Measurements from ENCODE around the gene ABL1. TPM values are rescaled to one million over a fixed set of nuclear protein-coding genes. Genes with fewer than 3 reads are reported as not detected.

ABL1 gene
- total RNA-seq, 1 experiment from 2014 or later: 9.9 TPM

- Histone ChIP-seq H3K9ac (ENCODE audit: low read length) (no peak overlapping the region), H3K36me3 (ENCODE audit: insufficient read depth, low read length) (0 out of 2 replicates have a peak, but pooled peaks cover 3% of the 10 kb centered on the region), H3K9me2 (replicated peaks; ENCODE audit: insufficient read depth, low read length) (no peaks in the 10 kb centered on the region), H3K27me3 (ENCODE audit: low read length) (no peaks in the 10 kb centered on the region), H3K79me2 (ENCODE audit: low read length) (no peaks in the 10 kb centered on the region; the same call in 1 of the 2 replicates), H3K4me2 (ENCODE audit: low read depth, low read length, poor library complexity, severe bottlenecking) (no peak overlapping the region), H3K9me3 (ENCODE audit: low read length) (no peaks in the 10 kb centered on the region), H2AFZ (ENCODE audit: low read length) (no peak overlapping the region), H3K27ac (ENCODE audit: low read length) (no peak overlapping the region), H4K20me1 (ENCODE audit: insufficient read depth, low read depth, low read length) (peaks cover 6% of the 10 kb centered on the region; the same call in 1 of the 2 replicates), H3K4me1 (ENCODE audit: low read length) (no peaks in the 10 kb centered on the region), H3K4me3 (ENCODE audit: low read length) (no peak overlapping the region)
- DNase-seq: peak; percentile 36
These were observed 33.2 kb downstream of the ABL1 start for GRCh38 chr9:130868230-130868629.

- Histone ChIP-seq H3K4me2 (ENCODE audit: low read depth, low read length, poor library complexity, severe bottlenecking) (no peak overlapping the region), H3K27me3 (ENCODE audit: low read length) (no peaks in the 10 kb centered on the region), H3K9me3 (ENCODE audit: low read length) (no peaks in the 10 kb centered on the region), H3K9me2 (replicated peaks; ENCODE audit: insufficient read depth, low read length) (no peaks in the 10 kb centered on the region), H3K4me3 (ENCODE audit: low read length) (no peak overlapping the region), H3K4me1 (ENCODE audit: low read length) (no peaks in the 10 kb centered on the region), H4K20me1 (ENCODE audit: insufficient read depth, low read depth, low read length) (0 out of 2 replicates have a peak, but pooled peaks cover 3% of the 10 kb centered on the region), H2AFZ (ENCODE audit: low read length) (no peak overlapping the region), H3K79me2 (ENCODE audit: low read length) (no peaks in the 10 kb centered on the region; the same call in 1 of the 2 replicates), H3K27ac (ENCODE audit: low read length) (no peak overlapping the region), H3K36me3 (ENCODE audit: insufficient read depth, low read length) (0 out of 2 replicates have a peak, but pooled peaks cover 3% of the 10 kb centered on the region), H3K9ac (ENCODE audit: low read length) (no peak overlapping the region)
- DNase-seq: peak; percentile 44
These were observed 34.2 kb downstream of the ABL1 start for GRCh38 chr9:130869250-130869649.

GRCh38 chr9:130870491-130871381 is 35.7 kb downstream of the ABL1 start:
- H3K9me2 ChIP-seq (replicated peaks; ENCODE audit: insufficient read depth, low read length): no peaks in the 10 kb centered on the region
- no peaks in the 10 kb centered on the region for H3K9me3 ChIP-seq (ENCODE audit: low read length)
- no peak overlapping the region for H3K4me3 ChIP-seq (ENCODE audit: low read length)
- no peak overlapping the region for H3K9ac ChIP-seq (ENCODE audit: low read length)
- no peak overlapping the region for H3K4me2 ChIP-seq (ENCODE audit: low read depth, low read length, poor library complexity, severe bottlenecking)
- H3K4me1 ChIP-seq (ENCODE audit: low read length): no peaks in the 10 kb centered on the region
- peak; percentile 37 for DNase-seq
- H2AFZ ChIP-seq (ENCODE audit: low read length): no peak overlapping the region
- 0 out of 2 replicates have a peak, but pooled peaks cover 3% of the 10 kb centered on the region for H3K36me3 ChIP-seq (ENCODE audit: insufficient read depth, low read length)
- no peaks in the 10 kb centered on the region for H4K20me1 ChIP-seq (ENCODE audit: insufficient read depth, low read depth, low read length)
- no peaks in the 10 kb centered on the region; the same call in 1 of the 2 replicates for H3K79me2 ChIP-seq (ENCODE audit: low read length)
- no peak overlapping the region for H3K27ac ChIP-seq (ENCODE audit: low read length)
- H3K27me3 ChIP-seq (ENCODE audit: low read length): no peaks in the 10 kb centered on the region

- Histone ChIP-seq H3K4me3 (ENCODE audit: low read length) (no peak overlapping the region), H4K20me1 (ENCODE audit: insufficient read depth, low read depth, low read length) (no peaks in the 10 kb centered on the region), H2AFZ (ENCODE audit: low read length) (no peak overlapping the region), H3K36me3 (ENCODE audit: insufficient read depth, low read length) (0 out of 2 replicates have a peak, but pooled peaks cover 3% of the 10 kb centered on the region), H3K79me2 (ENCODE audit: low read length) (no peaks in the 10 kb centered on the region; the same call in 1 of the 2 replicates), H3K27me3 (ENCODE audit: low read length) (no peaks in the 10 kb centered on the region), H3K9me3 (ENCODE audit: low read length) (no peaks in the 10 kb centered on the region), H3K4me2 (ENCODE audit: low read depth, low read length, poor library complexity, severe bottlenecking) (no peak overlapping the region), H3K4me1 (ENCODE audit: low read length) (no peaks in the 10 kb centered on the region), H3K9ac (ENCODE audit: low read length) (no peak overlapping the region), H3K27ac (ENCODE audit: low read length) (no peak overlapping the region), H3K9me2 (replicated peaks; ENCODE audit: insufficient read depth, low read length) (no peaks in the 10 kb centered on the region)
- DNase-seq: peak; percentile 25
These were observed 36.5 kb downstream of the ABL1 start for GRCh38 chr9:130871395-130872062.

GRCh38 chr9:130872093-130872492 is 37.0 kb downstream of the ABL1 start:
- Histone ChIP-seq H3K36me3 (ENCODE audit: insufficient read depth, low read length) (0 out of 2 replicates have a peak, but pooled peaks cover 3% of the 10 kb centered on the region), H4K20me1 (ENCODE audit: insufficient read depth, low read depth, low read length) (no peaks in the 10 kb centered on the region), H3K4me2 (ENCODE audit: low read depth, low read length, poor library complexity, severe bottlenecking) (no peak overlapping the region), H3K9ac (ENCODE audit: low read length) (no peak overlapping the region), H3K9me3 (ENCODE audit: low read length) (no peaks in the 10 kb centered on the region), H3K4me3 (ENCODE audit: low read length) (no peak overlapping the region), H3K79me2 (ENCODE audit: low read length) (no peaks in the 10 kb centered on the region; the same call in 1 of the 2 replicates), H3K27me3 (ENCODE audit: low read length) (no peaks in the 10 kb centered on the region), H3K27ac (ENCODE audit: low read length) (no peak overlapping the region), H3K9me2 (replicated peaks; ENCODE audit: insufficient read depth, low read length) (no peaks in the 10 kb centered on the region), H3K4me1 (ENCODE audit: low read length) (no peaks in the 10 kb centered on the region), H2AFZ (ENCODE audit: low read length) (no peak overlapping the region)
- no peak for DNase-seq

GRCh38 chr9:130872508-130872907 is 37.5 kb downstream of the ABL1 start:
- no peak overlapping the region for H3K27ac ChIP-seq (ENCODE audit: low read length)
- 0 out of 2 replicates have a peak, but pooled peaks cover 3% of the 10 kb centered on the region for H3K36me3 ChIP-seq (ENCODE audit: insufficient read depth, low read length)
- DNase-seq: no peak
- no peaks in the 10 kb centered on the region for H3K4me1 ChIP-seq (ENCODE audit: low read length)
- H4K20me1 ChIP-seq (ENCODE audit: insufficient read depth, low read depth, low read length): no peaks in the 10 kb centered on the region
- H3K27me3 ChIP-seq (ENCODE audit: low read length): no peaks in the 10 kb centered on the region
- no peak overlapping the region for H3K4me2 ChIP-seq (ENCODE audit: low read depth, low read length, poor library complexity, severe bottlenecking)
- no peaks in the 10 kb centered on the region for H3K9me3 ChIP-seq (ENCODE audit: low read length)
- H3K4me3 ChIP-seq (ENCODE audit: low read length): no peak overlapping the region
- H3K9ac ChIP-seq (ENCODE audit: low read length): no peak overlapping the region
- H3K79me2 ChIP-seq (ENCODE audit: low read length): no peaks in the 10 kb centered on the region
- H3K9me2 ChIP-seq (replicated peaks; ENCODE audit: insufficient read depth, low read length): no peaks in the 10 kb centered on the region
- no peak overlapping the region for H2AFZ ChIP-seq (ENCODE audit: low read length)

GRCh38 chr9:130872912-130873503 is 38.0 kb downstream of the ABL1 start:
- Histone ChIP-seq H3K9ac (ENCODE audit: low read length) (no peak overlapping the region), H3K9me3 (ENCODE audit: low read length) (no peaks in the 10 kb centered on the region), H3K4me3 (ENCODE audit: low read length) (no peak overlapping the region), H3K36me3 (ENCODE audit: insufficient read depth, low read length) (0 out of 2 replicates have a peak, but pooled peaks cover 3% of the 10 kb centered on the region), H3K27me3 (ENCODE audit: low read length) (no peaks in the 10 kb centered on the region), H3K4me2 (ENCODE audit: low read depth, low read length, poor library complexity, severe bottlenecking) (no peak overlapping the region), H2AFZ (ENCODE audit: low read length) (no peak overlapping the region), H4K20me1 (ENCODE audit: insufficient read depth, low read depth, low read length) (no peaks in the 10 kb centered on the region), H3K9me2 (replicated peaks; ENCODE audit: insufficient read depth, low read length) (no peaks in the 10 kb centered on the region), H3K79me2 (ENCODE audit: low read length) (no peaks in the 10 kb centered on the region), H3K4me1 (ENCODE audit: low read length) (no peaks in the 10 kb centered on the region), H3K27ac (ENCODE audit: low read length) (no peak overlapping the region)
- no peak for DNase-seq

- Histone ChIP-seq H3K9me2 (replicated peaks; ENCODE audit: insufficient read depth, low read length) (no peaks in the 10 kb centered on the region), H3K4me3 (ENCODE audit: low read length) (no peak overlapping the region), H3K4me1 (ENCODE audit: low read length) (no peaks in the 10 kb centered on the region), H3K4me2 (ENCODE audit: low read depth, low read length, poor library complexity, severe bottlenecking) (no peak overlapping the region), H3K9me3 (ENCODE audit: low read length) (no peaks in the 10 kb centered on the region), H3K9ac (ENCODE audit: low read length) (no peak overlapping the region), H3K27me3 (ENCODE audit: low read length) (no peaks in the 10 kb centered on the region), H4K20me1 (ENCODE audit: insufficient read depth, low read depth, low read length) (no peaks in the 10 kb centered on the region), H3K79me2 (ENCODE audit: low read length) (no peaks in the 10 kb centered on the region), H3K36me3 (ENCODE audit: insufficient read depth, low read length) (peaks cover 7% of the 10 kb centered on the region; the same call in 1 of the 2 replicates), H3K27ac (ENCODE audit: low read length) (no peak overlapping the region), H2AFZ (ENCODE audit: low read length) (no peak overlapping the region)
- peak; percentile 34 for DNase-seq
These were observed 38.9 kb downstream of the ABL1 start for GRCh38 chr9:130873966-130874365.
